CD14-positive monocyte (primary cell): ENCODE results near the gene BMPER. TPM values are rescaled to one million over a fixed set of nuclear protein-coding genes. Genes with fewer than 3 reads are reported as not detected.

Experiments
- DNase-seq, 3 donors: peaks; one replicate each; pipeline ENCODE4 v3.0.0-alpha.2; 2011 to 2022
- H2AFZ ChIP-seq: 2 replicates; pipeline ENCODE4 v1.6.0; 2012; ENCODE audit warnings: mild to moderate bottlenecking, low read depth, low read length, inconsistent platforms; ENCODE audit not compliant: insufficient read depth, poor library complexity, severe bottlenecking
- H3K27ac ChIP-seq, 2 donors: 1 replicate in 1 of 2; 2 replicates in 1 of 2; pipeline ENCODE4 v1.5.1; 2012 to 2013; ENCODE audit warnings: low read length in 2 of 2, control low read depth in 1 of 2, inconsistent platforms in 1 of 2, low read depth in 1 of 2, mild to moderate bottlenecking in 1 of 2
- H3K27me3 ChIP-seq, 2 donors: one replicate each; pipeline versions ENCODE4 v1.6.0 to v1.6.1; 2011 to 2013; ENCODE audit warnings: low read length in 2 of 2; ENCODE audit not compliant: control insufficient read depth in 2 of 2, insufficient read depth in 2 of 2
- H3K36me3 ChIP-seq, 2 donors: replicated peaks in 1 of 2; 1 replicate in 1 of 2; 2 replicates in 1 of 2; pipeline versions ENCODE4 v1.5.1 to v1.6.1; 2012 to 2013; ENCODE audit warnings: low read length in 2 of 2, control low read depth in 1 of 2, inconsistent platforms in 1 of 2, mild to moderate bottlenecking in 1 of 2; ENCODE audit not compliant: insufficient read depth in 2 of 2, control insufficient read depth in 1 of 2
- H3K4me1 ChIP-seq, 2 donors: 1 replicate in 1 of 2; 2 replicates in 1 of 2; pipeline versions ENCODE4 v1.5.1 to v1.6.1; 2012 to 2013; ENCODE audit warnings: low read length in 2 of 2, control low read depth in 1 of 2, inconsistent platforms in 1 of 2, mild to moderate bottlenecking in 1 of 2, moderate library complexity in 1 of 2; ENCODE audit not compliant: insufficient read depth in 2 of 2, control insufficient read depth in 1 of 2
- H3K4me2 ChIP-seq: replicated peaks from 2 replicates; pipeline ENCODE3; 2012; ENCODE audit warnings: low read length, moderate library complexity, mild to moderate bottlenecking; ENCODE audit not compliant: poor library complexity, severe bottlenecking; ENCODE audit errors: extremely low read depth
- H3K4me3 ChIP-seq, 3 experiments: fragments of 200-600 bp in 1 of 3; sonication (generic) in 1 of 3; replicated peaks in 1 of 3; 1 replicate in 2 of 3; 2 replicates in 1 of 3; pipeline ENCODE4 v1.5.1; 2011 to 2013; ENCODE audit warnings: low read length in 3 of 3, mild to moderate bottlenecking in 3 of 3, control low read depth in 2 of 3, low read depth in 2 of 3, inconsistent platforms in 1 of 3, moderate library complexity in 1 of 3
- H3K79me2 ChIP-seq: 2 replicates; pipeline ENCODE4 v1.6.0; 2012; ENCODE audit warnings: mild to moderate bottlenecking, control low read depth, inconsistent platforms, low read length, moderate library complexity; ENCODE audit not compliant: insufficient read depth
- H3K9ac ChIP-seq: 2 replicates; pipeline ENCODE4 v1.6.0; 2017; ENCODE audit warnings: low read length, mild to moderate bottlenecking; ENCODE audit not compliant: insufficient read depth, poor library complexity, severe bottlenecking
- H3K9me3 ChIP-seq, 2 donors: replicated peaks in 1 of 2; 1 replicate in 1 of 2; 2 replicates in 1 of 2; pipeline versions ENCODE4 v1.5.1 to v1.6.1; 2012 to 2013; ENCODE audit warnings: low read length in 2 of 2, control low read depth in 1 of 2; ENCODE audit not compliant: control insufficient read depth in 1 of 2, insufficient read depth in 1 of 2
- H4K20me1 ChIP-seq: 2 replicates; pipeline ENCODE4 v1.6.0; 2012; ENCODE audit warnings: mild to moderate bottlenecking, low read length, control low read depth, moderate library complexity; ENCODE audit not compliant: insufficient read depth
- H3K27ac Mint-ChIP-seq, 7 donors: one replicate each; pipeline ENCODE4 v1.8.0; 2020; ENCODE audit warnings: mild to moderate bottlenecking in 7 of 7, mixed read lengths in 7 of 7, moderate library complexity in 6 of 7, inconsistent platforms in 2 of 7
- H3K27me3 Mint-ChIP-seq, 3 donors: one replicate each; pipeline ENCODE4 v1.8.0; 2021 to 2022; ENCODE audit warnings: low read depth in 3 of 3, mild to moderate bottlenecking in 3 of 3, mixed read lengths in 3 of 3, moderate library complexity in 3 of 3, inconsistent platforms in 1 of 3
- H3K36me3 Mint-ChIP-seq, 2 donors: one replicate each; pipeline ENCODE4 v1.8.0; 2020; ENCODE audit warnings: mixed read lengths in 2 of 2, inconsistent platforms in 1 of 2, mild to moderate bottlenecking in 1 of 2
- H3K4me1 Mint-ChIP-seq: one replicate; pipeline ENCODE4 v1.8.0; 2020; ENCODE audit warnings: mild to moderate bottlenecking, mixed read lengths
- H3K4me3 Mint-ChIP-seq, 2 donors: one replicate each; pipeline ENCODE4 v1.8.0; 2020; ENCODE audit warnings: mild to moderate bottlenecking in 2 of 2, mixed read lengths in 2 of 2, moderate library complexity in 1 of 2
- H3K9me3 Mint-ChIP-seq, 7 donors: one replicate each; pipeline ENCODE4 v1.8.0; 2020 to 2022; ENCODE audit warnings: mixed read lengths in 7 of 7, mild to moderate bottlenecking in 6 of 7, moderate library complexity in 6 of 7, inconsistent platforms in 2 of 7
- WGBS: methylation state at CpG from one replicate; pipeline ENCODE4 v1.1.5; 2013; ENCODE audit warnings: missing lambda C conversion rate; ENCODE audit not compliant: insufficient coverage; 5-methylcytosine and 5-hydroxymethylcytosine counted together
- intact Hi-C, 2 donors: fragments of 100-400 bp; cut with micrococcal nuclease; formaldehyde crosslinking; loops; one replicate each; pipeline versions ENCODE4 v1.15.0 to v1.15.1; 2023
- polyA plus RNA-seq, 3 donors: library from polyadenylated mRNA; depleted of rRNA in 1 of 3; unstranded in 2 of 3; stranded (reverse) in 1 of 3; fragments of 300-500 nt in 2 of 3; fragments of >200 nt in 1 of 3; fragmentation: Illumina TruSeq in 2 of 3; gene quantifications; 1 replicate in 2 of 3; 2 replicates in 1 of 3; pipeline ENCODE4 v1.2.3, GENCODE V29; 2012 to 2021
- TF ChIP-seq, protein P1 (sequence below): fragments of 200-600 bp; IDR thresholded peaks from one replicate; pipeline ENCODE4 v1.8.0; 2022; ENCODE audit warnings: antibody characterized with exemption, mild to moderate bottlenecking

Gene BMPER
- polyA plus RNA-seq, 3 donors: not detected

DNA sequence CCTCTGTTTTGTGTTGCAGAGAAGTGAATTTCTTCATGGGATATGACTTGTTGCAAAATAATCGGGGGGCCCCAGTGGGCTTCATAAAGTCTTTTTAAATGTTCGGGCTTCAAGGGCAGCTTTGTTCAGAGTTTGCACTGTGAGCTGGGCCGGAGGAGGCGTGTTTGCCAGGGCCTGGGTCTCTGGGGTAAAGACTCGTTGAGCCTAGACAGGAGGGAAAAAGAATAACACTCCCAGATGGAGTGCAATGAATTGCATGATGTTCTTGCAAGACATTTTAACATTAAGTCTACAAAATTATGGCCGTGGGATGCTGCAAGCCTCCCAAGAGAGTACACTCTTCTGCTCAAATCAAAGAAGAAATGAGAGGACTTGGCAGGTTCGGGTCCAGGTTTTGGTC, 23.6 kb downstream of the BMPER start:
- Mint-ChIP-seq H3K4me3 (no peak overlapping the region), H3K4me1 (no peaks in the 10 kb centered on the region), H3K36me3 (no peaks in the 10 kb centered on the region), H3K9me3 (peaks cover 0 to 1% (median 0%) of the 10 kb centered on the region in 7 donors), H3K27ac (peak overlapping the region in 1 of 7 donors; percentile 30), H3K27me3 (peaks cover 9 to 17% (median 10%) of the 10 kb centered on the region in 3 donors)
- Histone ChIP-seq H3K4me2 (no peak overlapping the region), H3K9me3 (no peaks in the 10 kb centered on the region), H3K9ac (no peak overlapping the region), H3K36me3 (no peaks in the 10 kb centered on the region), H3K27me3 (peaks cover 0 to 2% of the 10 kb centered on the region in 2 donors), H4K20me1 (no peaks in the 10 kb centered on the region), H3K27ac (no peak overlapping the region), H3K79me2 (no peaks in the 10 kb centered on the region), H3K4me1 (no peaks in the 10 kb centered on the region), H2AFZ (no peak overlapping the region), H3K4me3 (no peak overlapping the region)
- no peak for DNase-seq
- 90% methylated on average over 2 of the region's 7 CpGs for WGBS
- intact Hi-C loops: no loop called here
- TF ChIP-seq, protein P1, sequence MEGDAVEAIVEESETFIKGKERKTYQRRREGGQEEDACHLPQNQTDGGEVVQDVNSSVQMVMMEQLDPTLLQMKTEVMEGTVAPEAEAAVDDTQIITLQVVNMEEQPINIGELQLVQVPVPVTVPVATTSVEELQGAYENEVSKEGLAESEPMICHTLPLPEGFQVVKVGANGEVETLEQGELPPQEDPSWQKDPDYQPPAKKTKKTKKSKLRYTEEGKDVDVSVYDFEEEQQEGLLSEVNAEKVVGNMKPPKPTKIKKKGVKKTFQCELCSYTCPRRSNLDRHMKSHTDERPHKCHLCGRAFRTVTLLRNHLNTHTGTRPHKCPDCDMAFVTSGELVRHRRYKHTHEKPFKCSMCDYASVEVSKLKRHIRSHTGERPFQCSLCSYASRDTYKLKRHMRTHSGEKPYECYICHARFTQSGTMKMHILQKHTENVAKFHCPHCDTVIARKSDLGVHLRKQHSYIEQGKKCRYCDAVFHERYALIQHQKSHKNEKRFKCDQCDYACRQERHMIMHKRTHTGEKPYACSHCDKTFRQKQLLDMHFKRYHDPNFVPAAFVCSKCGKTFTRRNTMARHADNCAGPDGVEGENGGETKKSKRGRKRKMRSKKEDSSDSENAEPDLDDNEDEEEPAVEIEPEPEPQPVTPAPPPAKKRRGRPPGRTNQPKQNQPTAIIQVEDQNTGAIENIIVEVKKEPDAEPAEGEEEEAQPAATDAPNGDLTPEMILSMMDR: no peak

DNA sequence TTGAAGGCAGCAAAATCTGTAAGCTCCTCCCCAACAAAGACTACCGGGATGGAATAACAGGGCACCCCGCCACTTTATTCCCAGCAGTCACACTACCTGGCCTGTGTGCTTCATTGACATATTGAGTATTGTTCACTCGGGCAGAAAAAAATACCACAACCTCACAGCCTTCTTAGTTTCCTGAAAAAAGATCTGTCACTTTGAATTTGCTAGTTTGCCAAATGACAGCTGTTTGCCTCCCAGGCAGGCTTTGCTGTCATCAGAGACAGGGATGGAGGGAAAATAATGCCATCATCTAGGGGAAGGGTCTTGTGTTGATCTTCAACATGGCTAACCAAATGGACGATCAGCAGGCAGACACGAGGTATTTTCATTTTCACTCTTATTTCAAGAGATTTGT, 26.9 kb downstream of the BMPER start:
- H3K4me1 Mint-ChIP-seq: no peaks in the 10 kb centered on the region

More for the DNA sequence above, 26.9 kb downstream of the BMPER start:
- H3K4me3 Mint-ChIP-seq: no peak overlapping the region
- H3K36me3 Mint-ChIP-seq: no peaks in the 10 kb centered on the region
- H2AFZ ChIP-seq: no peak overlapping the region
- no peaks in the 10 kb centered on the region for H3K9me3 ChIP-seq
- H3K9me3 Mint-ChIP-seq: no peaks in the 10 kb centered on the region
- H3K27me3 Mint-ChIP-seq: peaks cover 7 to 20% (median 9%) of the 10 kb centered on the region in 3 donors
- intact Hi-C loops: loop anchor here (5.0 to 10.0 kb wide), 2 partner anchors 745 to 1237 kb away; no protein-coding TSS in a partner anchor
- no peak overlapping the region for H3K27ac ChIP-seq
- H3K36me3 ChIP-seq: no peaks in the 10 kb centered on the region
- H3K4me1 ChIP-seq: no peaks in the 10 kb centered on the region
- TF ChIP-seq, protein P1: no peak
- no peak overlapping the region for H3K27ac Mint-ChIP-seq
- H3K9ac ChIP-seq: no peak overlapping the region
- no CpG with 5 or more reads among the region's 5 CpGs for WGBS
- DNase-seq: no peak
- H3K79me2 ChIP-seq: no peaks in the 10 kb centered on the region
- no peak overlapping the region for H3K4me2 ChIP-seq
- H3K27me3 ChIP-seq: peaks cover 0 to 2% of the 10 kb centered on the region in 2 donors
- no peaks in the 10 kb centered on the region for H4K20me1 ChIP-seq
- no peak overlapping the region for H3K4me3 ChIP-seq
